Measurements from ENCODE around the gene GALP. TPM values are rescaled to one million over a fixed set of nuclear protein-coding genes. Genes with fewer than 3 reads are reported as not detected.
A peak's percentile ranks its signal among the peaks of the same experiment; 100 is the strongest.

GALP gene
- total and polyA plus RNA-seq, 2 experiments from 2014 or later = not detected

GRCh38 chr19:56141417-56141993 lies 34.3 kb upstream of the GALP start (continued):
- TF ChIP-seq ZNF462 (CRISPR knock-in tag; IDR thresholded peaks at IDR 0.05) = no peak
- TF ChIP-seq, protein P1, sequence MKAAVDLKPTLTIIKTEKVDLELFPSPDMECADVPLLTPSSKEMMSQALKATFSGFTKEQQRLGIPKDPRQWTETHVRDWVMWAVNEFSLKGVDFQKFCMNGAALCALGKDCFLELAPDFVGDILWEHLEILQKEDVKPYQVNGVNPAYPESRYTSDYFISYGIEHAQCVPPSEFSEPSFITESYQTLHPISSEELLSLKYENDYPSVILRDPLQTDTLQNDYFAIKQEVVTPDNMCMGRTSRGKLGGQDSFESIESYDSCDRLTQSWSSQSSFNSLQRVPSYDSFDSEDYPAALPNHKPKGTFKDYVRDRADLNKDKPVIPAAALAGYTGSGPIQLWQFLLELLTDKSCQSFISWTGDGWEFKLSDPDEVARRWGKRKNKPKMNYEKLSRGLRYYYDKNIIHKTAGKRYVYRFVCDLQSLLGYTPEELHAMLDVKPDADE (IDR thresholded peaks at IDR 0.05) = no peak
- no peak for TF ChIP-seq STAT1 (IDR thresholded peaks at IDR 0.05; ENCODE audit: unreplicated experiment)
- TF ChIP-seq POLR2AphosphoS5 (IDR thresholded peaks at IDR 0.05; ENCODE audit: low read depth) = no peak
- no peak for TF ChIP-seq CREB1 (CRISPR knock-in tag; IDR thresholded peaks at IDR 0.05; ENCODE audit: low read depth)
- TF ChIP-seq ZNF114 (CRISPR knock-in tag; IDR thresholded peaks at IDR 0.05) = no peak

- ATAC-seq (no peak), DNase-seq (ENCODE audit: low spot score) (no peak)
- H4K20me1 ChIP-seq (replicated peaks; ENCODE audit: insufficient read depth) = peaks cover 7% of the 10 kb centered on the region; the same call in 1 of the 2 replicates
- Mint-ChIP-seq H3K27ac (peak overlapping the region; percentile 73), H3K4me1 (peaks cover 27% of the 10 kb centered on the region), H3K9me3 (no peaks in the 10 kb centered on the region), H3K4me3 (peak overlapping the region; percentile 78), H3K36me3 (ENCODE audit: low read depth) (0 out of 3 replicates have a peak, but pooled peaks cover 4% of the 10 kb centered on the region), H3K27me3 (ENCODE audit: insufficient read depth, low read depth, poor library complexity) (peaks cover 9% of the 10 kb centered on the region)
- no peak overlapping the region for H2AFZ ChIP-seq
- peaks cover 6% of the 10 kb centered on the region; the same call in 1 of the 2 replicates for H3F3A ChIP-seq (replicated peaks; ENCODE audit: low read depth)
- peaks cover 41% of the 10 kb centered on the region for H3K79me2 ChIP-seq (replicated peaks; ENCODE audit: insufficient read depth)
- peaks cover 19% of the 10 kb centered on the region for H3K4me1 ChIP-seq (ENCODE audit: insufficient read depth)
- peak overlapping the region; percentile 92 for H3K4me2 ChIP-seq
- H3K27me3 ChIP-seq (ENCODE audit: insufficient read depth) = no peaks in the 10 kb centered on the region
- peak overlapping the region; percentile 79 for H3K27ac ChIP-seq (ENCODE audit: low read depth)
- peak overlapping the region; percentile 80 for H3K4me3 ChIP-seq
- H3K9me2 ChIP-seq (ENCODE audit: insufficient read depth) = no peaks in the 10 kb centered on the region
- H3K36me3 ChIP-seq (ENCODE audit: insufficient read depth) = no peaks in the 10 kb centered on the region; the same call in 1 of the 2 replicates
- no peak for TF ChIP-seq ZNF331 (CRISPR knock-in tag; IDR thresholded peaks at IDR 0.05; ENCODE audit: low read depth)
- no peak for TF ChIP-seq ZNF462 (CRISPR knock-in tag; IDR thresholded peaks at IDR 0.05)
- TF ChIP-seq ZNF114 (CRISPR knock-in tag; IDR thresholded peaks at IDR 0.05) = no peak
These were observed 33.6 kb upstream of the GALP start for GRCh38 chr19:56142087-56142787.
